Thyroid gland (tissue), 4 donors: ENCODE data around the gene RPN1. TPM values are rescaled to one million over a fixed set of nuclear protein-coding genes. Genes with fewer than 3 reads are reported as not detected.

Experiments used
- DNase-seq, 2 donors: peaks; one replicate each; pipeline ENCODE4 v3.0.0-alpha.2; 2019
- H3K27ac ChIP-seq, 3 donors: fragments of 200-600 bp; sonication (generic); 1 replicate in 2 of 3; 2 replicates in 1 of 3; pipeline ENCODE4 v1.5.1; 2016 to 2019; ENCODE audit warnings: mild to moderate bottlenecking in 1 of 3, moderate library complexity in 1 of 3
- H3K27me3 ChIP-seq: fragments of 200-600 bp; sonication (generic); one replicate; pipeline ENCODE4 v1.5.1; 2019
- H3K36me3 ChIP-seq, 2 donors: fragments of 200-600 bp; sonication (generic); one replicate each; pipeline ENCODE4 v1.5.1; 2016 to 2019
- H3K4me1 ChIP-seq, 2 donors: fragments of 200-600 bp; sonication (generic); one replicate each; pipeline ENCODE4 v1.5.1; 2017 to 2019
- H3K4me3 ChIP-seq, 3 donors: fragments of 200-600 bp; sonication (generic); replicated peaks in 1 of 3; 1 replicate in 2 of 3; 2 replicates in 1 of 3; pipeline ENCODE4 v1.5.1; 2016; ENCODE audit warnings: mild to moderate bottlenecking in 1 of 3
- H3K9me3 ChIP-seq: fragments of 200-600 bp; sonication (generic); one replicate; pipeline ENCODE4 v1.5.1; 2017
- CTCF ChIP-seq, 6 experiments: fragments of 200-600 bp in 3 of 6; fragments of 450-650 bp in 3 of 6; sonication (generic) in 3 of 6; IDR thresholded peaks; one replicate each; pipeline ENCODE4 v1.5.1; 2016 to 2019; ENCODE audit warnings: antibody characterized with exemption in 6 of 6, mild to moderate bottlenecking in 2 of 6, inconsistent platforms in 1 of 6, moderate library complexity in 1 of 6
- POLR2A ChIP-seq, 2 donors: fragments of 450-650 bp; IDR thresholded peaks; one replicate each; pipeline ENCODE4 v1.6.1; 2017; ENCODE audit warnings: antibody characterized with exemption in 2 of 2, mild to moderate bottlenecking in 2 of 2, moderate library complexity in 1 of 2
- WGBS, 2 donors: methylation state at CpG; one replicate each; pipeline ENCODE4 v1.1.5; 2017; 5-methylcytosine and 5-hydroxymethylcytosine counted together
- intact Hi-C: fragments of 100-400 bp; cut with DNase I; formaldehyde crosslinking; loops from one replicate; pipeline ENCODE4 v1.15.1; 2023
- total RNA-seq, 4 donors: library from RNA; depleted of rRNA; stranded (reverse); fragments of >200 nt; gene quantifications; one replicate each; pipeline ENCODE4 v1.2.3, GENCODE V29; 2016

Gene RPN1
- total RNA-seq, 4 donors from 2014 or later, result 368 to 750 (median 528) TPM

GRCh38 chr3:128613083-128613829 is 37.4 kb downstream of the RPN1 start:
- intact Hi-C loops, result loop anchor here (10.0 kb wide), 1 partner anchor 62 kb away; no protein-coding TSS in a partner anchor
- TF ChIP-seq CTCF (IDR thresholded peaks at IDR 0.05) (no peak), POLR2A (IDR thresholded peaks at IDR 0.05) (no peak)
- WGBS, 2 donors, result 87 to 93% methylated on average over 9 to 16 of the region's 16 CpGs
- DNase-seq, result no peak
- Histone ChIP-seq H3K4me1 (peaks cover 4 to 7% of the 10 kb centered on the region in 2 donors), H3K27ac (no peak overlapping the region), H3K9me3 (no peaks in the 10 kb centered on the region), H3K4me3 (no peak overlapping the region), H3K27me3 (no peaks in the 10 kb centered on the region), H3K36me3 (no peaks in the 10 kb centered on the region)

GRCh38 chr3:128610451-128611070 is 40.1 kb downstream of the RPN1 start:
- H3K27ac ChIP-seq, result no peak overlapping the region
- no peaks in the 10 kb centered on the region for H3K9me3 ChIP-seq
- H3K27me3 ChIP-seq, result no peaks in the 10 kb centered on the region
- no peak overlapping the region for H3K4me3 ChIP-seq
- H3K36me3 ChIP-seq, result no peaks in the 10 kb centered on the region
- peaks cover 6 to 7% of the 10 kb centered on the region in 2 donors for H3K4me1 ChIP-seq
- no peak for DNase-seq
- intact Hi-C loops, result loop anchor here (10.0 kb wide), 1 partner anchor 64 kb away; no protein-coding TSS in a partner anchor
- WGBS, 2 donors, result 79% methylated on average over 11 to 15 of the region's 15 CpGs
- TF ChIP-seq CTCF (IDR thresholded peaks at IDR 0.05) (no peak), POLR2A (IDR thresholded peaks at IDR 0.05) (no peak)

GRCh38 chr3:128609294-128609693 is 41.3 kb downstream of the RPN1 start:
- H3K27ac ChIP-seq, result no peak overlapping the region
- H3K4me3 ChIP-seq, result no peak overlapping the region
- H3K36me3 ChIP-seq, result no peaks in the 10 kb centered on the region
- intact Hi-C loops, result loop anchor here (5.0 to 10.0 kb wide), 2 partner anchors 184 to 532 kb away; no protein-coding TSS in a partner anchor
- no peak for DNase-seq
- H3K9me3 ChIP-seq, result no peaks in the 10 kb centered on the region
- no peak for TF ChIP-seq CTCF (IDR thresholded peaks at IDR 0.05)
- no peak for TF ChIP-seq POLR2A (IDR thresholded peaks at IDR 0.05)
- H3K4me1 ChIP-seq, result peaks cover 6 to 7% of the 10 kb centered on the region in 2 donors
- H3K27me3 ChIP-seq, result no peaks in the 10 kb centered on the region
- WGBS, 2 donors, result 83 to 91% methylated on average over 11 of the region's 11 CpGs

GRCh38 chr3:128607710-128608048 is 42.9 kb downstream of the RPN1 start:
- peak in 1 of 2 donors; percentile 25 for DNase-seq
- TF ChIP-seq POLR2A (IDR thresholded peaks at IDR 0.05) (no peak), CTCF (IDR thresholded peaks at IDR 0.05) (no peak)
- peak overlapping the region in 2 of 3 donors; percentile 29 to 40 for H3K4me3 ChIP-seq
- H3K27me3 ChIP-seq, result no peaks in the 10 kb centered on the region
- peaks cover 6 to 7% of the 10 kb centered on the region in 2 donors for H3K4me1 ChIP-seq
- intact Hi-C loops, result loop anchor here (5.0 to 10.0 kb wide), 2 partner anchors 183 to 530 kb away; no protein-coding TSS in a partner anchor
- peak overlapping the region in 2 of 3 donors; percentile 44 to 65 for H3K27ac ChIP-seq
- no peaks in the 10 kb centered on the region for H3K9me3 ChIP-seq
- no peaks in the 10 kb centered on the region for H3K36me3 ChIP-seq
- WGBS, 2 donors, result 45 to 49% methylated on average over 6 to 12 of the region's 12 CpGs

GRCh38 chr3:128606094-128606493 is 44.5 kb downstream of the RPN1 start:
- 80 to 88% methylated on average over 7 of the region's 7 CpGs for WGBS, 2 donors
- no peak overlapping the region for H3K4me3 ChIP-seq
- no peak for DNase-seq
- no peaks in the 10 kb centered on the region for H3K36me3 ChIP-seq
- H3K27ac ChIP-seq, result no peak overlapping the region
- H3K9me3 ChIP-seq, result no peaks in the 10 kb centered on the region
- H3K27me3 ChIP-seq, result no peaks in the 10 kb centered on the region
- peaks cover 6 to 7% of the 10 kb centered on the region in 2 donors for H3K4me1 ChIP-seq
- no peak for TF ChIP-seq POLR2A (IDR thresholded peaks at IDR 0.05)
- no peak for TF ChIP-seq CTCF (IDR thresholded peaks at IDR 0.05)
- intact Hi-C loops, result loop anchor here (5.0 to 10.0 kb wide), 2 partner anchors 181 to 529 kb away; no protein-coding TSS in a partner anchor
